T-cell (primary cell): ENCODE results near the gene SYN1. TPM values are rescaled to one million over a fixed set of nuclear protein-coding genes. Genes with fewer than 3 reads are reported as not detected.

Experiments used
- ATAC-seq, 4 experiments: fragments of 200-7000 bp in 3 of 4; fragments of 150-1000 bp in 1 of 4; cut with Tn5 transposase; replicated peaks in 1 of 4; 1 replicate in 3 of 4; 2 replicates in 1 of 4; pipeline ENCODE4 v1.10.0; 2021; ENCODE audit warnings: moderate library complexity in 3 of 4, mild to moderate bottlenecking in 2 of 4, moderate number of reproducible peaks in 1 of 4
- CTCF ChIA-PET, 2 donors: fragments of 300-600 bp; sonication (Branson Sonifier 250); formaldehyde crosslinking; loops; one replicate each; lab custom pipeline; 2022; ENCODE audit warnings: antibody characterized with exemption in 2 of 2; lab: Charles Lee
- POLR2A ChIA-PET, 2 donors: fragments of 300-600 bp; sonication (Branson Sonifier 250); formaldehyde crosslinking; loops; one replicate each; lab custom pipeline; 2022; ENCODE audit warnings: antibody characterized with exemption in 2 of 2; lab: Charles Lee
- DNase-seq, 35 experiments: peaks; one replicate each; pipeline versions ENCODE4 v3.0.0 to v3.0.0-alpha.2; 2013 to 2023
- H3K27ac ChIP-seq: one replicate; pipeline ENCODE4 v1.5.1; 2013; ENCODE audit warnings: low read length
- H3K27me3 ChIP-seq, 2 experiments: replicated peaks in 1 of 2; 1 replicate in 1 of 2; 2 replicates in 1 of 2; pipeline versions ENCODE4 v1.6.1 to v1.7.0; 2013; ENCODE audit warnings: low read length in 1 of 2, mixed read lengths in 1 of 2; ENCODE audit not compliant: control insufficient read depth in 2 of 2, insufficient read depth in 2 of 2; ENCODE audit errors: extremely low read depth in 1 of 2
- H3K36me3 ChIP-seq, 2 donors: 1 replicate in 1 of 2; 2 replicates in 1 of 2; pipeline versions ENCODE4 v1.6.1 to v1.7.0; 2013; ENCODE audit warnings: low read length in 1 of 2; ENCODE audit not compliant: control insufficient read depth in 2 of 2, insufficient read depth in 1 of 2; ENCODE audit errors: extremely low read depth in 1 of 2
- H3K4me1 ChIP-seq, 2 experiments: 1 replicate in 1 of 2; 2 replicates in 1 of 2; pipeline versions ENCODE4 v1.6.1 to v1.7.0; 2013; ENCODE audit warnings: low read length in 2 of 2, mixed read lengths in 1 of 2; ENCODE audit not compliant: insufficient read depth in 2 of 2, control insufficient read depth in 1 of 2; ENCODE audit errors: extremely low read depth in 1 of 2
- H3K4me3 ChIP-seq, 2 donors: 1 replicate in 1 of 2; 2 replicates in 1 of 2; pipeline versions ENCODE4 v1.5.1 to v1.7.0; 2013; ENCODE audit warnings: mild to moderate bottlenecking in 2 of 2, low read length in 1 of 2, moderate library complexity in 1 of 2; ENCODE audit not compliant: control insufficient read depth in 1 of 2; ENCODE audit errors: extremely low read depth in 1 of 2
- H3K9me3 ChIP-seq: 2 replicates; pipeline ENCODE4 v1.7.0; 2013
- H3K27ac Mint-ChIP-seq, 2 donors: one replicate each; pipeline ENCODE4 v1.8.0; 2020 to 2021; ENCODE audit warnings: mild to moderate bottlenecking in 2 of 2, mixed read lengths in 2 of 2
- H3K27me3 Mint-ChIP-seq, 2 donors: one replicate each; pipeline ENCODE4 v1.8.0; 2021 to 2022; ENCODE audit warnings: mixed read lengths in 2 of 2
- H3K36me3 Mint-ChIP-seq: one replicate; pipeline ENCODE4 v1.8.0; 2021; ENCODE audit warnings: mixed read lengths
- H3K4me1 Mint-ChIP-seq, 3 donors: one replicate each; pipeline ENCODE4 v1.8.0; 2020 to 2022; ENCODE audit warnings: mixed read lengths in 3 of 3, mild to moderate bottlenecking in 1 of 3
- H3K4me3 Mint-ChIP-seq, 3 donors: one replicate each; pipeline ENCODE4 v1.8.0; 2020 to 2022; ENCODE audit warnings: mild to moderate bottlenecking in 3 of 3, mixed read lengths in 3 of 3, moderate library complexity in 3 of 3
- H3K9me3 Mint-ChIP-seq, 3 donors: one replicate each; pipeline ENCODE4 v1.8.0; 2020 to 2022; ENCODE audit warnings: mixed read lengths in 3 of 3
- WGBS: methylation state at CpG from one replicate; pipeline ENCODE4 v1.1.5; 2013; ENCODE audit warnings: missing lambda C conversion rate; ENCODE audit not compliant: insufficient coverage; 5-methylcytosine and 5-hydroxymethylcytosine counted together
- total RNA-seq, 35 experiments: library from RNA in 6 of 35; stranded (reverse) in 6 of 35; fragments of 120-200 nt in 1 of 35; gene quantifications; one replicate each; pipeline versions ENCODE4 v1.2.1 to v1.2.4 and lab custom pipeline; 2013 to 2026

The SYN1 gene
- total RNA-seq, 5 donors from 2014 or later (not counting 1 experiment from before 2014, with no cell fraction given) = 0.21 to 1.3 (median 0.81) TPM; not detected in 1

- WGBS = no CpG with 5 or more reads among the region's 8 CpGs
- Mint-ChIP-seq H3K27me3 (peaks cover 0 to 20% of the 10 kb centered on the region in 2 donors), H3K27ac (peak overlapping the region; percentile 79 to 82), H3K36me3 (peaks cover 27% of the 10 kb centered on the region), H3K4me1 (peaks cover 42 to 56% (median 52%) of the 10 kb centered on the region in 3 donors), H3K9me3 (no peaks in the 10 kb centered on the region), H3K4me3 (peak overlapping the region; percentile 85 to 90 (median 85))
- POLR2A ChIA-PET = interaction anchor here (0.6 to 1.0 kb wide), 3 partner anchors 11 to 872 kb away, joined by 3 to 6 read pairs (median 4); partner anchors contain the start of genes EBP (in 1 of the 2) and RBM10 (in 1 of the 2)
- DNase-seq (no peak), ATAC-seq (no peak)
- H3K4me3 ChIP-seq = peak overlapping the region in 1 of 2 donors; percentile 84
- no peaks in the 10 kb centered on the region for H3K27me3 ChIP-seq
- peaks cover 4 to 30% of the 10 kb centered on the region in 2 experiments for H3K4me1 ChIP-seq
- H3K36me3 ChIP-seq = peaks cover 0 to 13% of the 10 kb centered on the region in 2 donors
- H3K27ac ChIP-seq = no peak overlapping the region
- no peaks in the 10 kb centered on the region for H3K9me3 ChIP-seq
- CTCF ChIA-PET = interaction anchor here (0.6 kb wide), 3 partner anchors 85 to 957 kb away, joined by 3 to 6 read pairs (median 4); no protein-coding TSS in a partner anchor
Observed at GRCh38 chrX:47649271-47649670, 29.6 kb upstream of the SYN1 start.

DNA sequence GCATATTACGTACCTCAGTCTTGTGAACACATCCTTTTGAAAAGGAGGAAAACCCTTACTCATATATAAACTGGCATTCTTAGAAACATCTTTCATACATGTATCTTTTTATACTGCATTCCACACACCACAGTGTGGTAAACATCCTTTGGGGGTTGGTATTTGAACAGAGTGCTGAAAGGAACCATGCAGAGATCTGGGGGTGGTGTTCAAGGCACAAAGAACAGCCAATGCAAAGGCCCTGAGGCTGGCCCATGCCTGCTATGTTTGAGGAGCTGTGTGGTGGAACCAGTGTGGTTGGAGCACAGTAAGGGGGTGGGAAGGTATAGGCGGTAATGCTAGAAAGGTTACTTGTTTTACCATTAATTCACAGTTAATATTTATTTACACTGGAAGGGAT, 28.7 kb upstream of the SYN1 start:
- H3K27me3 ChIP-seq = no peaks in the 10 kb centered on the region
- H3K4me3 ChIP-seq = no peak overlapping the region
- Mint-ChIP-seq H3K27ac (peak overlapping the region; percentile 79 to 82), H3K4me1 (peaks cover 50 to 64% (median 59%) of the 10 kb centered on the region in 3 donors), H3K36me3 (peaks cover 22% of the 10 kb centered on the region), H3K27me3 (peaks cover 0 to 15% of the 10 kb centered on the region in 2 donors), H3K4me3 (peak overlapping the region; percentile 85 to 90 (median 85)), H3K9me3 (no peaks in the 10 kb centered on the region)
- no CpG with 5 or more reads among the region's 2 CpGs for WGBS
- H3K4me1 ChIP-seq = peaks cover 4 to 30% of the 10 kb centered on the region in 2 experiments
- POLR2A ChIA-PET = no interaction called here
- no peaks in the 10 kb centered on the region for H3K9me3 ChIP-seq
- H3K27ac ChIP-seq = no peak overlapping the region
- DNase-seq (no peak), ATAC-seq (no peak)
- CTCF ChIA-PET = no interaction called here
- H3K36me3 ChIP-seq = peaks cover 0 to 16% of the 10 kb centered on the region in 2 donors

DNA sequence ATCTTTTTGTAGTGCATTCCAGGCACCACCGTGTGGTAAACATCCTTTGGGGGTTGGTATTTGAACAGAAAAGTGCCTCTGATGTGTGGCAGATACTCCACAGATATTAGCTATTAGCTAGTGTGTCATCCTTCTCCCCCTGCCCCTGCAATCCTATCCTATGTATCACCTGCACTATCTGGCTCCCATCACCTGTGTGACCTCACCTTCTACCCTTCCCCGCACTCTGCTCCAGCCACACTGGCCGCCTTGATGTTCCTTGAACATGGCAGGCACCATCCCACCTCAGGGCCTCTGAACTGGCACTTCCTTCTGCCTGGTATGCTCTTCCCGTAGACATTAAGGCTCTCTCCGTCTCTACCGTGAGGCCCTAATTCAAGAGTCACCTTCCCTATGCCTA, 27.0 kb upstream of the SYN1 start:
- H3K4me1 Mint-ChIP-seq = peaks cover 50 to 66% (median 59%) of the 10 kb centered on the region in 3 donors
- H3K27ac ChIP-seq = no peak overlapping the region
- H3K36me3 Mint-ChIP-seq = peaks cover 9% of the 10 kb centered on the region
- ChIA-PET CTCF (no interaction called here), POLR2A (no interaction called here)
- H3K27me3 ChIP-seq = no peaks in the 10 kb centered on the region
- peak overlapping the region in 1 of 2 donors; percentile 80 for H3K27ac Mint-ChIP-seq
- H3K4me1 ChIP-seq = peaks cover 4 to 29% of the 10 kb centered on the region in 2 experiments
- H3K36me3 ChIP-seq = peaks cover 0 to 13% of the 10 kb centered on the region in 2 donors
- no peak for DNase-seq
- peaks cover 0 to 8% of the 10 kb centered on the region in 2 donors for H3K27me3 Mint-ChIP-seq
- no peak overlapping the region for H3K4me3 ChIP-seq
- no peak for ATAC-seq
- no peak overlapping the region for H3K4me3 Mint-ChIP-seq
- WGBS = 100% methylated on average over 1 of the region's 6 CpGs
- no peaks in the 10 kb centered on the region for H3K9me3 Mint-ChIP-seq
- no peaks in the 10 kb centered on the region for H3K9me3 ChIP-seq

DNA sequence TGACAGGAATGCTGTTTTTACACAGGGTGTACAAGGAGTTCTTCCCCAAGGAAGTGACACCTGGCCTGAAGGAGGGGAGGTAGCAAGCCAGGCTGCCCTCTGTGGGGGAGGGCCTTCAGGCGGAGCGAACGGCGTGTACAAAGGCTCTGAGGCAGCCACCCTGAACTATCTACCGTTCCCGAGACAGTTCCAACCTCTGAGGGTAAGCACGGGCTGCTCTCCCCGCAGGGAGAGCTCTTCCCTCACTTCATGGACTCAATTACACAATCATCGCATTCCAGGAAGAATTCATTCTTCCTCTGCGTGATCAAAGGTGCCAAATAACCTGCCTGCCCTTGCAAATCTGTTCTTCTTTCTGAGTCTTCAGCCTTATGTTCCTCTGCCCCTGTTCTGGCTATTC, 25.9 kb upstream of the SYN1 start:
- Histone ChIP-seq H3K36me3 (peaks cover 0 to 20% of the 10 kb centered on the region in 2 donors), H3K27me3 (no peaks in the 10 kb centered on the region), H3K27ac (no peak overlapping the region), H3K9me3 (no peaks in the 10 kb centered on the region), H3K4me1 (peaks cover 4 to 22% of the 10 kb centered on the region in 2 experiments), H3K4me3 (no peak overlapping the region)
- ChIA-PET CTCF (no interaction called here), POLR2A (no interaction called here)
- 89% methylated on average over 2 of the region's 10 CpGs for WGBS
- Mint-ChIP-seq H3K27ac (no peak overlapping the region), H3K9me3 (no peaks in the 10 kb centered on the region), H3K36me3 (peaks cover 16% of the 10 kb centered on the region), H3K4me1 (peaks cover 41 to 59% (median 48%) of the 10 kb centered on the region in 3 donors), H3K4me3 (no peak overlapping the region), H3K27me3 (peaks cover 0 to 8% of the 10 kb centered on the region in 2 donors)
- DNase-seq (no peak), ATAC-seq (no peak)

DNA sequence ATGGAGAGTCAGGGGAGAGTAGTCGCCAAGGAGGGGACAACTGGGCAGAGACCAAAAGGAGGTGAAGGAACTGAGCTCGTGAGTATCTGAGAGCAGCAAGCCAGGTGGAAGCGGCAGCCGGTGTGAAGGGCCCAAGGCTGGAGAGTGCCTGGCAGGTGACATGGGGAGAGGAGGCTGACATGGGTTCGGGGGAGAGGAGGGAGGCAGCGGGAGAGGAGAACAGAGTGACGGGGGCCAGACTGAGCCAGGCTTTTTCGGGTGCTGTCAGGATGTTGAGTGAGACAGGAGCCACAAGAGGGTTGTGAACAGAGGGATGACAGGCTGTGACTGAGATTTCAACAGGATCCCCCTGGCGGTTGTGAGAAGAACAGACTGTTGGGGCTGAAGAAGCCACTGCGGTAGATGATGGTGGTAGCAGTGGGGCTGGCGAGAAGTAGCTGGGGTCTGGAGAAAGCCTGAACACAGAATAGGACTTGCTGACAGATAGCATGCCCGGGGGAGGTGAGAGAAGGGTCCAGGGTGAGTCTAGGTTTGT, 25.0 kb upstream of the SYN1 start:
- H3K36me3 ChIP-seq = peaks cover 0 to 27% of the 10 kb centered on the region in 2 donors
- no peak overlapping the region for H3K27ac ChIP-seq
- ChIA-PET CTCF (interaction anchor here in 1 of 2 donors (1.1 kb wide), 1 partner anchor 80 kb away, joined by 5 read pairs; no protein-coding TSS in a partner anchor), POLR2A (no interaction called here)
- no peaks in the 10 kb centered on the region for H3K9me3 ChIP-seq
- H3K4me1 ChIP-seq = peaks cover 4 to 20% of the 10 kb centered on the region in 2 experiments
- no peak overlapping the region for H3K4me3 ChIP-seq
- Mint-ChIP-seq H3K36me3 (peaks cover 25% of the 10 kb centered on the region), H3K4me1 (peaks cover 41 to 60% (median 47%) of the 10 kb centered on the region in 3 donors), H3K4me3 (no peak overlapping the region), H3K27me3 (peaks cover 0 to 8% of the 10 kb centered on the region in 2 donors), H3K9me3 (no peaks in the 10 kb centered on the region), H3K27ac (peak overlapping the region in 1 of 2 donors; percentile 74)
- 95% methylated on average over 4 of the region's 12 CpGs for WGBS
- peak in 1 of 4 experiments; percentile 28 for ATAC-seq
- no peaks in the 10 kb centered on the region for H3K27me3 ChIP-seq
- DNase-seq = peak in 1 of 35 experiments; percentile 28

- peaks cover 28% of the 10 kb centered on the region for H3K36me3 Mint-ChIP-seq
- POLR2A ChIA-PET = interaction anchor here in 1 of 2 donors (0.6 kb wide), 1 partner anchor 202 kb away, joined by 4 read pairs; no protein-coding TSS in a partner anchor
- H3K9me3 Mint-ChIP-seq = no peaks in the 10 kb centered on the region
- H3K4me1 Mint-ChIP-seq = peaks cover 35 to 54% (median 40%) of the 10 kb centered on the region in 3 donors
- CTCF ChIA-PET = interaction anchor here (0.6 to 1.1 kb wide), 3 partner anchors 79 to 160 kb away, joined by 3 to 5 read pairs (median 4); no protein-coding TSS in a partner anchor
- peaks cover 0 to 32% of the 10 kb centered on the region in 2 donors for H3K36me3 ChIP-seq
- H3K27me3 ChIP-seq = no peaks in the 10 kb centered on the region
- DNase-seq = peak in 1 of 35 experiments; percentile 36
- WGBS = 60% methylated on average over 1 of the region's 2 CpGs
- H3K27me3 Mint-ChIP-seq = peaks cover 0 to 8% of the 10 kb centered on the region in 2 donors
- peak in 1 of 4 experiments; percentile 43 for ATAC-seq
- H3K9me3 ChIP-seq = no peaks in the 10 kb centered on the region
- no peak overlapping the region for H3K27ac ChIP-seq
- H3K4me1 ChIP-seq = peaks cover 0 to 14% of the 10 kb centered on the region in 2 experiments
- no peak overlapping the region for H3K4me3 ChIP-seq
- H3K4me3 Mint-ChIP-seq = no peak overlapping the region
- peak overlapping the region in 1 of 2 donors; percentile 74 for H3K27ac Mint-ChIP-seq
Observed at GRCh38 chrX:47643926-47644325, 24.3 kb upstream of the SYN1 start.
